NCI-H187 (cell line): Measurements from ENCODE around the gene ELFN1.
"Not testable (repeated sequence)": the region's sequence is repeated elsewhere in the genome, so short reads cannot be mapped to it uniquely, and the experiment has no call there.

Experiments used
- DNase-seq, 2 experiments: peaks; one replicate each; lab custom pipeline; 2025; lab: John Stamatoyannopoulos, UW

The ELFN1 gene

DNA sequence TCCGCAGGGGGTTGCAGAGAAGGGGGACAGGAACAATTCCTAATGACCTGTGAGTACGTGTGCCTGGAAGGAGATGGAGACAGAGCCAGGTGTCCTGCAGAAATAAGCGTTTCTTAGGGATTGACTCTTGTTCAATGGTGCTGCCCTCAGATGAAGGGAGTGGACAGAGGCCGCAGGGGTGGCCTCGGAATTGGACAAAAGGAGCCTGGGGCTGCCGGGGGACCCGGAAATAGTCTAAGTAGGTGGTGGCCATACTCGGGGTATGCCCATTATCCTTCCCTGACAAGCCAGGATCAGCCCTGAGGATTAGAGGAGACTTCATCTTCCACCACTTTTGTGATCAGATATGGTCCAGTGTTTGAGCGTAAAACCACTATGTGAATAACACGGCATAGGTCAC lies 39.2 kb downstream of the ELFN1 start:
- no peak for DNase-seq

GRCh38 chr7:1709900-1710299 lies 39.8 kb downstream of the ELFN1 start:
- DNase-seq, result no peak

- DNase-seq, result no peak
Observed at GRCh38 chr7:1710936-1711335, 40.9 kb downstream of the ELFN1 start.

- DNase-seq, result no peak
Observed at GRCh38 chr7:1712907-1713501, 42.9 kb downstream of the ELFN1 start.

GRCh38 chr7:1713502-1714484 lies 43.7 kb downstream of the ELFN1 start:
- DNase-seq, result peak in 1 of 2 experiments; percentile 22

GRCh38 chr7:1714583-1715330 lies 44.7 kb downstream of the ELFN1 start:
- DNase-seq, result no peak

DNA sequence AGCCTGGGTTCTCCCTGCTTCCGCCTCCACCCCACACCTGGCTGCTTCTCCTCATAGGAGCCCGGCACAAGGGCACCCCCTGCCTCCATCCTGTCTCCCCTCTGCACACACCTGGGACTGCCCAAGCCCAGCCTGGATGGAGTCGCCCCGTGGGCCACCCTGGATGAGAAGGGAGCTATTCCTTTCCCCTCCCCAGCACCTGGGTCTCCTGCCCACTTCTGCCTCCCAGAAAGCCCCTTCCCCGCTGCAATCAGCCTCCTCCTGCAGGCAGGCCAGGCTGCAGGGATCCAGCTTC lies 45.2 kb downstream of the ELFN1 start:
- DNase-seq, result no peak

- DNase-seq, result no peak
Observed at GRCh38 chr7:1715671-1716074, 45.6 kb downstream of the ELFN1 start.

DNA sequence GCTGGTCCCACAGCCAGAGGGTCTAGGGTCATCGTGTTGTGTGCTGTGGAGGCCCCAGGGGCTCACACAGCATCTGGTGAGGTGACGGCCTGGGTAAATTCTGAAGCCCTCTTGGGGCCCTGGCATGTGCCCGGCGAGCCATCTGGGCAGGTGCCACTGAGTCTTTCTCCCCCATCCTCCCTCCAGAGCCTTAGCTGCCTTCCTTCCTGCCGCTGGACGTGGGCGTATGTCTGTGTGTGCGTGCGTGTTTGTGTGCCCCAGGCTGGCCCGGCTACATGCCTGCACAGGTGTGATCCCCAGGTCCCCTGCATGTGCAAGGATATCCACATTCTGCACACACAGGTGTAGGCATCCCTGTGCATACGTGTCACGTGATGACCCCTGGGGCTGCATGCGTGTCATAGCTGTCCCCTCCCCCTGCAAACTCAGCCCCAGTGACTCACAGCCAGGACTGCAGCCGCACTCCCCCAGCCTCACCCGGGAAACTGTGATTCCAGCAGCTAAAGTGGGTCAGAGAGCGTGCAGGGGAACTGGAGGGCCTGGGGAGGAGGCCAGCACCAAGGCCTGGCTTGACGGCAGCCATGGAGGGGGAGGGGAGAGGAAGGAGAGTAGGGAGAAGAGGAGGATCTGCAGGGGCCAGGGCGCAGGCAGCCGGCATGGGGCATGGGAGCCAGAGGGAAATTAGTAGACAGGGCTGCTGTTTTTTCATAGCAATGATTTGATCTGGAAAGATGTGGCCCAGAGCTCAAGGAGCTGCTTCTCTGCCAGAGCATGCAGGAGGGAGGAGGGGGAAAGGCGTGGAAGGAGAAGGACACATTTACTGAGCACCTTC lies 46.4 kb downstream of the ELFN1 start:
- no peak for DNase-seq

GRCh38 chr7:1717095-1717483 lies 47.0 kb downstream of the ELFN1 start:
- DNase-seq, result no peak

DNA sequence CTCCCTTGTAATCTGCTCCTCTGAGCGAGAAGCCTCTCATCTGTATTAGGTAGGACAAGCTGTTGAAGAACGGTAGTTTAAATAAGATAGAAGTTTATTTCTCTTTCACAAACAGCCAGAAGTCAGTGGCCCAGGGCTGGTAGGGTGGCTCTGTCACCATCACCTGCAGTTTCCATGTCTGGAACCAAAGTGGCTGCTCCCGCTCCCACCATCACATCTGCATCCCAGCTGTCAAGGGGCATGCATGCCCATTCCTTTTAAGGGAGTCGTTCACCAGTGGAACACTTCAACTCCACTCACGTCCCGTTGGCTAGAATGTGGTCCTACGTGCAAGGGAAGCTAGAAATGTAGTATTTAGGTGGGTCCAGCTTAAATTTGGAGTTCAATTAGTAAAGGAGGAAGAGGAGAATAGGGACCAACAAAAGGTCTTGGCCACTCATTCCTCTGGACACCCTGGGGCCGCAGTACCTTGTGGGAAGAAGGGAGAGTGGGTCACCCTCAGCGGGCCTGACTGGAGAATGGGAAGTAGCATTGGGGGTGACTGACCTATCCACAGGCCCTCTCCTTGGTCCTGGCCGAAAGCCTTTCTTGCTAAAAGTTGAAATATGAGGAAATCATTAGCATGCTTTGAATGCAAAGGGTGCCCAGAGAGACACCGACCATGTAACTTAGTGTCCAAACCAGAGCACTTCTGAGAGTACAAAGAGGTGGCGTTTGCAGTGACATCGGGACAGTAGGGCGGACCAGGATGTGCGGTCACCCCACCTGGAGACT lies 48.0 kb downstream of the ELFN1 start:
- no peak for DNase-seq

- DNase-seq, result not testable (repeated sequence)
Observed at GRCh38 chr7:1718850-1719249, 48.8 kb downstream of the ELFN1 start.

DNA sequence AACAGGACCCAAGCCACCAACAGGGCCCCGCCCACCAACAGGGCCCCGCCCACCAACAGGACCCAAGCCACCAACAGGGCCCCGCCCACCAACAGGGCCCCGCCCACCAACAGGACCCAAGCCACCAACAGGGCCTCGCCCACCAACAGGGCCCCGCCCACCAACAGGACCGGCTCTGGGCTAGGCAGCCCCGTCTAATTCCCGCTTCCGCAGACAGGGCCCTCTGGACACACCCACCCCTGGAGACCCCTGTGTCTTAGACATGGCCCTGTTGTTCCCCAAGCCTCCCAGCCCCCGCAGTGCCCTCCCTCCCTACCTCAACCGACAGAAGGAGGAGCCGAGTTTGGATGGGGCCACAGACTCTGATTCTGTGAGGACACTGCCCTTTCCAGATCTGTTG lies 49.2 kb downstream of the ELFN1 start:
- not testable (repeated sequence) for DNase-seq

DNA sequence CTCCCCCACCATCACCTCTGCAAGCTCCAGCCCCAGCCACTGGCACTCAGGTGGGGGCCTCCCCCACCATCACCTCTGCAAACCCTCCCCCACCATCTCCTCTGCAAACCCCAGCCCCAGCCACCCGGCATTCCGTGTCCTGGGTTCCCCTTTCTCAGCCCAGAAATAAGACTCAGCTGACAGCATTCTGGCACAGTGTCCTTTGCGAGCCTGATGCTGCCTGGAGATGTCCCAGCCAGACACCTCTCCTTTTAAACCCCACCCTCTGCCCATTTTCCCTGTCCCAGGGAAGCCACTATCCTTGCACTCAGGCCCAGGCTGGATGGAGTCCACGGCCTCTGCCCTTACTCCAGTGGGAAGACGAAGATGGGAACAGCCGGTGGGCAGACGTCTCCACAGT lies 49.8 kb downstream of the ELFN1 start:
- DNase-seq, result no peak

GRCh38 chr7:1720326-1720725 lies 50.2 kb downstream of the ELFN1 start:
- no peak for DNase-seq

GRCh38 chr7:1721047-1721690 lies 51.1 kb downstream of the ELFN1 start:
- DNase-seq, result no peak

GRCh38 chr7:1723254-1723653 lies 53.2 kb downstream of the ELFN1 start:
- DNase-seq, result no peak

DNA sequence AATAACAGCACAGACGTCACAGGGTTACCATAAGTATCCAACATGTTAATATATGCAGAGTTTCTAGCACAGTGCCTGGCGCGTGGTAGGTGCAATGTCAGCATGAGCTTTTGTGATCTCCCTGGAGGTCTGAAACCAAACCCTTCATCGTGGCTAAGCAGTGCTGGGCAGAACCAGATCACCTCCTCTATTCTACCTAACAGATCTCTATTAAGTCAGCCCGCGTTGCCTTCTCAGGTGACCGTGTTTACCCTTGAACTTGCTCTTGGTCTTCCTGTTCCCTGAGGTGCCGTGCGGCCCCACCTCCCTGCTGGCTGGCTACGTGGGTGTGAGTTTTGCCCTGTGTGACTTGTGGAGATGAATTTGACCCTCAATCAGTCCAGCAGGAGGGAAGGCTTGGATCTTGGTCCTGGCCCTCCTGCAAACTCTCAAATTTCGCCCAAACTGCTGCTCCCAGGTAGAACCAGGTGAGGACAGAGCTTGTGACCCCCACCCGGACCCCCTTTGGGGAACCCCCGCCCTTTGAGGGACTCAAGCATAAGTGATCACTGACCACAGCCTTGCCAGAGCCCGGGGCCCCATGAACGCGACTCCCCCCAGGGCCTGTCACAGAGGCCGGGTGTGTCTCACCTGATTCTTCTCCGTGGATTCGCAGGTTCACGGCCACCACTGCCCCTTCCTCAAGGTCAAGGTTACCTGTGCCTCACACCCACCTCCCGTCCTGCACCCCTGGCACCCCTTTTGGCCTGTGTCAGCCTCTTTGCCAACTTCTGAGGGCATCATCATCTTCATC lies 54.2 kb downstream of the ELFN1 start:
- no peak for DNase-seq

- DNase-seq, result peak; percentile 72 to 78
Observed at GRCh38 chr7:1725199-1725690, 55.2 kb downstream of the ELFN1 start.
